Measurements from ENCODE around the gene ADAMTSL1.
"Not testable (repeated sequence)": the region's sequence is repeated elsewhere in the genome, so short reads cannot be mapped to it uniquely, and the experiment has no call there.

The ADAMTSL1 gene

DNA sequence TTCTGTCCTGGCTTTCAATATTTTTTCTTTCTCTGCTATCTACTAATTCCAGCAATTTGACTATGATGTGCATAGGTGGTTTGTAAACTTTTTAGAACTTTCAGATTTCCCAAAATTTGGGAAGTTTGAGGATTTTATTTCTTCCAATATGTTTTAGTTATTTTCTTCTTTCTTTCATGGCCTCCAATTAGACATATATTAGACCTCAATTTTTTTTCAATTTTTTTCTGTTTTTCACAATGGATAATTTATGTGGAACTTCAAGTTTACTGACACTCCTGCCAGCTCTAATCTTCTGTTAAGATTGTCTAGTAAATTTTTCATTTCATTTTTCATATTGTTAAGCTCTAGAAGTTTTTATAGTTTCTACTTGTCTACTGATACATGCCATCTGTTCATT is 395.8 kb downstream of the ADAMTSL1 start:
- TF ChIP-seq, protein P1, sequence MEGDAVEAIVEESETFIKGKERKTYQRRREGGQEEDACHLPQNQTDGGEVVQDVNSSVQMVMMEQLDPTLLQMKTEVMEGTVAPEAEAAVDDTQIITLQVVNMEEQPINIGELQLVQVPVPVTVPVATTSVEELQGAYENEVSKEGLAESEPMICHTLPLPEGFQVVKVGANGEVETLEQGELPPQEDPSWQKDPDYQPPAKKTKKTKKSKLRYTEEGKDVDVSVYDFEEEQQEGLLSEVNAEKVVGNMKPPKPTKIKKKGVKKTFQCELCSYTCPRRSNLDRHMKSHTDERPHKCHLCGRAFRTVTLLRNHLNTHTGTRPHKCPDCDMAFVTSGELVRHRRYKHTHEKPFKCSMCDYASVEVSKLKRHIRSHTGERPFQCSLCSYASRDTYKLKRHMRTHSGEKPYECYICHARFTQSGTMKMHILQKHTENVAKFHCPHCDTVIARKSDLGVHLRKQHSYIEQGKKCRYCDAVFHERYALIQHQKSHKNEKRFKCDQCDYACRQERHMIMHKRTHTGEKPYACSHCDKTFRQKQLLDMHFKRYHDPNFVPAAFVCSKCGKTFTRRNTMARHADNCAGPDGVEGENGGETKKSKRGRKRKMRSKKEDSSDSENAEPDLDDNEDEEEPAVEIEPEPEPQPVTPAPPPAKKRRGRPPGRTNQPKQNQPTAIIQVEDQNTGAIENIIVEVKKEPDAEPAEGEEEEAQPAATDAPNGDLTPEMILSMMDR (conservative IDR thresholded peaks at IDR 0.05; ENCODE audit: low read length), result no peak
- DNase-seq (ENCODE audit: low read depth), result no peak
- no peak overlapping the region for H3K4me3 ChIP-seq (ENCODE audit: low read length)

DNA sequence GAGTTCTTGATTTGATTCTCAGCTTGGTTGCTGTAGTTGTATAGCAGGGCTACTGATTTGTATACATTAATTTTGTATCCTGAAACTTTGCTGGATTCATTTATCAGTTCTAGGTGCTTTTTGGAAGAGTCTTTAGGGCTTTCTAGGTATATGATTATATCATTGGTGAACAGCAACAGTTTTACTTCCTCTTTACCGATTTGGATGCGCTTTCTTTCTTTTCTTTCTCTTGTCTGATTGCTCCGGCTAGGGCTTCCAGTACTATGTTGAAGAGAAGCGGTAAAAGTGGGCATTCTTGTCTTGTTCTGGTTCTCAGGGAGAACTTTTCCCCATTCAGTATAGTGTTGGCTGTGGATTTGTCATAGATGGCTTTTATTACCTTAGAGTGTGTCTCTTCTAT is 400.1 kb downstream of the ADAMTSL1 start:
- no peak overlapping the region for H3K4me3 ChIP-seq (ENCODE audit: low read length)
- TF ChIP-seq, protein P1 (conservative IDR thresholded peaks at IDR 0.05; ENCODE audit: low read length), result no peak
- DNase-seq (ENCODE audit: low read depth), result no peak

DNA sequence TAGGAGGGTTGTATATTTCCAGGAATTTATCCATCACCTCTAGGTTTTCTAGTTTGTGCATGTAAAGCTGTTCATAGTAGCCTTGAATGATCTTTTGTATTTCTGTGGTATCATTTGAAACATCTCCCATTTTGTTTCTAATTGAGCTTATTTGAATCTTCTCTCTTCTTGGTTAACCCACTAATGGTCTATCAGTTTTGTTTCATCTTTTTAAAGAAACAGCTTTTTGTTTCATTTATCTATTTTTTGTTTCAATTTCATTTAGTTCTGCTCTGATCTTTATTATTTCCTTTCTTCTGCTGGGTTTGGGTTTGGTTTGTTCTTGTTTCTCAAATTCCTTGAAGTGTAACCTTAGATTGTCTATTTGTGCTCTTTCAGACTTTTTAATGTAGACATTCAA is 401.0 kb downstream of the ADAMTSL1 start:
- not testable (repeated sequence) for DNase-seq (ENCODE audit: low read depth); H3K4me3 ChIP-seq (ENCODE audit: low read length)

DNA sequence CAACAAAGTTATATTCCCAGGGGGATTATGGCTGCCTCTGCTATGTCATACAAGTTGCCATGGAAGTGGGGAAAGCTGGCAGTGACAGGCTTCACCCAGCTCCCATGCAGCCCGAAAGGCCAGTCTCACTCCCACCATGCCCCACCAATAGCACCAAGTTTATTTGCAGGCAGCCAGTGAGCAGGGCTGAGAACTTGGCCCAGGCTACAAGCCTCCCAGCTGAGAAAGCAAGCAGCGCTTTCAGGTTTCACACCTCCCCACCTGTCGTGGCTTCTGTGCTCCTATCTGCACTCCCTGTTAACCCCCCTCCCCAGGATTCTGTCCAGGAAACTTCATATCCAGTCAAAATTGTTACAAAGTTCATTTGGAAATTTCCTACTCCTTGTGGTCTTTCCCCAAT is 404.0 kb downstream of the ADAMTSL1 start:
- TF ChIP-seq, protein P1 (conservative IDR thresholded peaks at IDR 0.05; ENCODE audit: low read length), result no peak
- no peak for DNase-seq (ENCODE audit: low read depth)
- no peak overlapping the region for H3K4me3 ChIP-seq (ENCODE audit: low read length)

DNA sequence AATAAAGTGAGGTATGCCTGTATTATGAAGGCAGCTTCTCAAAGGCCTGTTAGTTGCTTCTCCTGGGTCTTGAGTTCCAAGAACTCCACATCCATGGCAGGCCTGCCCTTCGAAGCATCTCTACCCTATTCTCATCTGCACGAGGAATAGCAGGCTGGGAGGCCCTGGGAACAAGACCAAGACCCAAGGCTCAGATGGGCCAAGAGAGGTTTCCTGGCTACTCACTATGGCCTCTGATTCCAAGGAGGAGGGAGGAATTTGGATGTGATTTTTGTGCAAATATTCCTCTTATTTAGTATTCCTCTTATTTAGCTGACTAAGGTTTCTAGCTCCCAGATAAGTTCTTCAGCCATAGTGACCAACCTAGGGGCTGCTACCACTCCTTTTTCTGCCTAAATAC is 407.8 kb downstream of the ADAMTSL1 start:
- TF ChIP-seq, protein P1 (conservative IDR thresholded peaks at IDR 0.05; ENCODE audit: low read length), result no peak
- no peak overlapping the region for H3K4me3 ChIP-seq (ENCODE audit: low read length)
- DNase-seq (ENCODE audit: low read depth), result no peak

DNA sequence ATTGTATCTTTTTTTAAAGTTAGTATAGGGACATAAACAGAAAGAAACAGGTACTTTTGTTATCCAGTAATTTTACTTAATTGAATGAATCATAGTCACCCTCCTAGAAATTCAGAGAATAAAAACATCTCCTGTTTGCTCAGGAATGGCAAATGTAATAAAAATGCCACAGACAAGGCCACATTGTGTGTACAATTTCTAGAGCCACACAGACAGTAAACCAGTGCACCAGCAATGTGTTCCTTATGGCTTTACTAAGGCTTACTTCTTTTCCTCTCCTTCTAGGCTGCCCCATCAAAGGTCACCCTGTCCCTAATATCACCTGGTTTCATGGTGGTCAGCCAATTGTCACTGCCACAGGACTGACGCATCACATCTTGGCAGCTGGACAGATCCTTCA is 413.6 kb downstream of the ADAMTSL1 start:
- H3K4me3 ChIP-seq (ENCODE audit: low read length), result no peak overlapping the region
- DNase-seq (ENCODE audit: low read depth), result no peak
- TF ChIP-seq, protein P1 (conservative IDR thresholded peaks at IDR 0.05; ENCODE audit: low read length), result no peak

DNA sequence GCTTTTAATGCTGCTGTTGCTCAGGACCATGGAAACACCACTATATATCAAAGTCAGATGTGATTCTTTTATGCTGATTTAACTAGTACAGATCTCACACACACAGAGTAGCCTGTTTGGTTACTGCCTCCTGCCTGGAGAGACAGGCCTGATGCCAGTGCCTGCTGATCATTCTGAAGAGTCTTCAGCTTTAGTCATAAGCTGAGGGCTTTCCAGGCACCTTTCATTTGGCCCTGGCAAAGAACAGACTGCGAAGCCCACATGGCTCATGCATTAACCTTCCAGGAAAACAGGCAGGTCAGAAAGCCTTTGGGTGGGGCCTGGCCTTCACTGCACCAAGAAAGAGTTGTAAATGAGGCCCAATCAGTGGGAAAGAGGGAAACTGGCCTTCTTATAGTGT is 414.3 kb downstream of the ADAMTSL1 start:
- TF ChIP-seq, protein P1 (conservative IDR thresholded peaks at IDR 0.05; ENCODE audit: low read length), result no peak
- DNase-seq (ENCODE audit: low read depth), result peak; percentile 41

DNA sequence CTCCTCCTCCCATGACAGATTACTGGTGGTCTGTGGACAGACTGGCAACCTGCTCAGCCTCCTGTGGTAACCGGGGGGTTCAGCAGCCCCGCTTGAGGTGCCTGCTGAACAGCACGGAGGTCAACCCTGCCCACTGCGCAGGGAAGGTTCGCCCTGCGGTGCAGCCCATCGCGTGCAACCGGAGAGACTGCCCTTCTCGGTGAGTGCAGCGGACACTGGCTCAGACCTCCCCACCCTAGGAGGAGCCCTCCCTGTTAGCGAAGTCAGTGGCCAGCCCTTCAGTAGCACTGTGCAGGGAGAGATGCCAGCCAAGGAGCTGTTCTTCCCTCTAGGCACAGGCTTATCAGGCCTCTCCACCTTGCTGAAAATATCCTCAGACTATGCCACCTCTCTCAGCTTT is 415.6 kb downstream of the ADAMTSL1 start:
- no peak for DNase-seq (ENCODE audit: low read depth)
- H3K4me3 ChIP-seq (ENCODE audit: low read length), result no peak overlapping the region
- TF ChIP-seq, protein P1 (conservative IDR thresholded peaks at IDR 0.05; ENCODE audit: low read length), result no peak

More for the DNA sequence above, 414.3 kb downstream of the ADAMTSL1 start:
- no peak overlapping the region for H3K4me3 ChIP-seq (ENCODE audit: low read length)
